Activated naive CD8-positive, alpha-beta T cell treated with anti-CD3 and anti-CD28 coated beads for 36 hours (primary cell): ENCODE data around the gene UBE2D4. TPM values are rescaled to one million over a fixed set of nuclear protein-coding genes. Genes with fewer than 3 reads are reported as not detected.
"Not testable (repeated sequence)": the region's sequence is repeated elsewhere in the genome, so short reads cannot be mapped to it uniquely, and the experiment has no call there.

ENCODE experiments used
- DNase-seq: peaks from one replicate; pipeline ENCODE4 v3.0.0; 2021
- H3K27ac Mint-ChIP-seq: one replicate; pipeline ENCODE4 v1.8.0; 2022; ENCODE audit warnings: mild to moderate bottlenecking, moderate library complexity, mixed read lengths
- H3K27me3 Mint-ChIP-seq: one replicate; pipeline ENCODE4 v1.8.0; 2022; ENCODE audit warnings: mild to moderate bottlenecking, mixed read lengths
- H3K36me3 Mint-ChIP-seq: one replicate; pipeline ENCODE4 v1.8.0; 2021; ENCODE audit warnings: mild to moderate bottlenecking, mixed read lengths
- H3K4me1 Mint-ChIP-seq: one replicate; pipeline ENCODE4 v1.8.0; 2021; ENCODE audit warnings: mixed read lengths
- H3K4me3 Mint-ChIP-seq: one replicate; pipeline ENCODE4 v1.8.0; 2022; ENCODE audit warnings: mild to moderate bottlenecking, moderate library complexity, mixed read lengths
- H3K9me3 Mint-ChIP-seq: one replicate; pipeline ENCODE4 v1.8.0; 2022; ENCODE audit warnings: mixed read lengths
- total RNA-seq, 2 experiments: library from RNA; stranded (reverse); gene quantifications; one replicate each; pipeline ENCODE4 v1.2.3, GENCODE V29; 2021

UBE2D4 gene
- total RNA-seq, 2 experiments from 2014 or later, result 12.1 to 12.7 TPM

DNA sequence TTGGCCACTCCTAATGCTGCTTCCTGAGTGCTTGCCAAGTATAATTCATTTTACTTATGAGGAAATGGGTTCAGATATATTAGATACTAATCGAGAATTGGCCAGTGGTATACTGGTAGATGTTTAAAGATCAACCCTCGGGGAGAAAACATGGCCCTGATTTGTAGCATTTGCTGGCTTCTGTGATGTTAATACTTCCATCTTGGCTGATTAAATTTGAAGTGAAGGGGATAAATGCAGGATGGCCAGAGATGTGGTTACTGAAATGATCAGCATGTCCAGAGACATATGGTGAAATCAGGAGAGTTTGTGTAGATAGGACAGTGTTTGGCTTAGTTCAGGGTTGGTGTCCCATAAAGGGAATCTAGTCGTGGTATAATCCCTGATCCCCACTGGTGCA, 11.2 kb downstream of the UBE2D4 start:
- H3K4me3 Mint-ChIP-seq, result no peak overlapping the region
- no peak for DNase-seq
- H3K27ac Mint-ChIP-seq, result no peak overlapping the region
- H3K4me1 Mint-ChIP-seq, result no peaks in the 10 kb centered on the region
- no peaks in the 10 kb centered on the region for H3K27me3 Mint-ChIP-seq
- H3K36me3 Mint-ChIP-seq, result no peaks in the 10 kb centered on the region
- no peaks in the 10 kb centered on the region for H3K9me3 Mint-ChIP-seq

DNA sequence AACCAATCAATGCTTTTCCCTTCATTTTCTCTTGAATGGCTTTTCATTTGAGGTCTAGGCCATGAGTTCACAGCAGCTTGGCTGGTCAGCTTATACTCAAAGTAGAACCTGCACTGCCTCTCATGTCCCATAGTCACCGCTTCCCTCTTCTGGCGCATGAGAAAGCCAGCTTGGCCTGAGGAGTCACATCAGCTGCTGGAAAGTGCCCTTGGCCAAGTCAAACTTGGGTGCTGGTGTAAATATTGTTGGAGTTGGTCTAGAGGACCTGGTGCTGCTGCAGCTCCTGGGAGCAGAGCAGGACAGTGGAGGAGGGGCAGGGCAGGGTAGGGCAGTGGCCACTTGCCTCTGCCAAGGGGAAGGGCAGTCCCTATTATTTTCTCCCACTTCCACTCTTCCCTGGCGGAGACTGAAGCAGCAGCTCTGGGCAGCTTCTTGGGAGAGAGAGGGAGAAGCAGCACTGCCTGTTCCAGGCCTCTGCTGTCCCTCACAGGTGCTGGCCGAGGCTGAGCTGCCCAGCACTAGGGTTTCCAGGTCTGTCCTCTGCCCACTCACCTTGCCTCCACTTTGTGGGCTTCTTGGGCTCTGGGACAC, 12.8 kb downstream of the UBE2D4 start:
- no peaks in the 10 kb centered on the region for H3K36me3 Mint-ChIP-seq
- no peak overlapping the region for H3K4me3 Mint-ChIP-seq
- DNase-seq, result no peak
- H3K27me3 Mint-ChIP-seq, result no peaks in the 10 kb centered on the region
- H3K4me1 Mint-ChIP-seq, result no peaks in the 10 kb centered on the region
- no peaks in the 10 kb centered on the region for H3K9me3 Mint-ChIP-seq
- no peak overlapping the region for H3K27ac Mint-ChIP-seq

DNA sequence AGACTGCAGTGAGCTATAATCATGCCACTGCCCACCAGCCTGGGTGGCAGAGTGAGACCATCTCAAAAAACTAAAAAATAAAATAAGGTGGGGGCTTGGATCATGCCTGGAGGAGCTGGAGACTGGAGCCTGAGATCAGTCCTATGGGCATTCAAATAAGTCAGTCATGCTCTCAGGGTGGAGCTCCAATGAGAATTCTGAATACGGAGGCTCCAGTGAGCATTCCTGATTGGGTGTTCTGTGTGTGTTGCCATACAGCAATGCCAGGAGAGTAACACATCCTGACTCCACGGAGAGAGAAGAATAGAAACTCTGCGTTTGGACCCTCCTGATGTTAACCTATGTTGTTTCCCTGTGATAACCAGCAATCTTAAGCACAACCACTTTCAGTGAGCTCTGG, 16.0 kb downstream of the UBE2D4 start:
- Mint-ChIP-seq H3K27ac (no peak overlapping the region), H3K4me1 (no peaks in the 10 kb centered on the region), H3K27me3 (no peaks in the 10 kb centered on the region), H3K4me3 (no peak overlapping the region), H3K9me3 (no peaks in the 10 kb centered on the region), H3K36me3 (peaks cover 3% of the 10 kb centered on the region)
- no peak for DNase-seq

DNA sequence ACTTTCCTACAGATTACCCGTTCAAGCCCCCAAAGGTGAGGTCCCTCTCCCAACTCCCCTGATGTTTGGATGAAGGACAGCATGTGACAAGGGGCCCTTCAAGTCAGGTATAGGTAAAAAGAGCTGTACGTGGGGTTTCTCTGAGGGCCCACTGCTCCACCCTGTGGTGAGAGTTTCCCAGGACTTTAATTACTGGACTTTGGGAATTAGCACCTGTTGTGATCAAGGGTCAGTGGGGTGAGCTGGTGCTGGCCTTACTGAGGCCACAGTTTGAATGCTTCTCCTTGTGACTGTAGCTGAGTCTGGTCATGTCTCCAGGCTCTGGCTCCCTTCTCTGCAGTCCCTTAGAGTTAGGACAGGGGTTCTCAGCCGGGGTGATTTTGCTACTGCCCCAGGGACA, 16.8 kb downstream of the UBE2D4 start:
- Mint-ChIP-seq H3K4me1 (no peaks in the 10 kb centered on the region), H3K4me3 (no peak overlapping the region)

DNA sequence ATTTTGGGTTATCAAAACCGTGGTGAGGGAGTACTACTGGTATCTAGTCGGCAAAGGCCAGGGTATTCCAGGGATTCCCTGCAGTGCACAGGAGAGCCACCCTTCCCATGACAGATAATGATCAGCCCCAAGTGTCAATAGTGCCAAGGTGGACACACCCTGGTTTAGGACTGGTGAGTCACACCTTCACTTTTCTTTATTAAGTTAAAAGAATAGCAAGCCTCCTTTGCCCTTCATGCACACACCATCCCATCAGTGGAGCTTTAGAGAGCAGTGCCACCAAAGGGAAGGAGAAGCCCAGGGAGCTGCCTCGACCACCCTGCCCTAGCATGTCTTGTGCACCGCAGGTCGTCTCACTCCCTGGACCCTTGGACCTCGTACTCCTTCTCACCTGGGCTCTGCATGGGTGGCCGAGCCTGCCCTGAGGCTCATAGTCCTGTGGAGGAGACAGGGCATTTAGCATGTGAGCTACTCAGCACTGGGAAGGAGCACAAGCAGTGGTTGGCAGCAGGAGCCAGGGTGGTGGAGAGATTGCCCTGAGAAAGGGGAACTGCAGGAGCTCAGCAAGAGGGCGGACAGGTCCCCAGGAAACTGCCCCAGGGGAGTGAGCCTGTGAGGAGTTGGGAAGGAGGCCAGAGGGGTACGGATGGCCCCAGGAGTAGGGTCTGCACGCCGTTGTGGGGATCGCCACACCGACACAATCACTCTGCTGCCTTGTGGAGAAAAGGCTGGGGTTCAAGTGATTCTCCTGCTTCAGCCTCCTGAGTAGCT, 17.4 kb downstream of the UBE2D4 start:
- no peak overlapping the region for H3K27ac Mint-ChIP-seq
- no peaks in the 10 kb centered on the region for H3K27me3 Mint-ChIP-seq
- H3K4me1 Mint-ChIP-seq, result no peaks in the 10 kb centered on the region
- H3K9me3 Mint-ChIP-seq, result no peaks in the 10 kb centered on the region
- H3K36me3 Mint-ChIP-seq, result peaks cover 13% of the 10 kb centered on the region
- no peak for DNase-seq
- no peak overlapping the region for H3K4me3 Mint-ChIP-seq

More for the DNA sequence above, 16.8 kb downstream of the UBE2D4 start:
- no peak overlapping the region for H3K27ac Mint-ChIP-seq
- peaks cover 11% of the 10 kb centered on the region for H3K36me3 Mint-ChIP-seq
- no peaks in the 10 kb centered on the region for H3K27me3 Mint-ChIP-seq
- no peaks in the 10 kb centered on the region for H3K9me3 Mint-ChIP-seq
- DNase-seq, result no peak

DNA sequence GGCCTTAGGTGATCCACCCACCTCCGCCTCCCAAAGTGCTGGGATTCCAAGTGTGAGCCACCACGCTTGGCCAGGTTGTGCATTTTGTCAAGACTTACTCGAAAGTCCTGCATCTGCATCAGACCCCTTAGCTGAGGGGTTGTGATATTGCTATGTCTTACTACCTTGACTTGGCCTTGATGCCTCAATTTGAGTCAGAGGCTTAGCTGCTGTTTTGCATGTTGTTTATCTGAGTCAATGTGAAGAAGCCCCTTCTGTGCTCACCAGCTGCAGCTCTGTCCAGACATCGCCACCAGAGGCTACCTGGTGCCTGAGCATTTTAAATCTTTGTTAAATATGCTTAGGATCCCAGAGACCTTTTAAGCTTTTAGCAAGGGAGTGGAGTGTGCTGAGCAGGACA, 18.1 kb downstream of the UBE2D4 start:
- no peaks in the 10 kb centered on the region for H3K9me3 Mint-ChIP-seq
- no peak for DNase-seq
- H3K27ac Mint-ChIP-seq, result no peak overlapping the region
- peaks cover 13% of the 10 kb centered on the region for H3K36me3 Mint-ChIP-seq
- no peaks in the 10 kb centered on the region for H3K27me3 Mint-ChIP-seq
- H3K4me3 Mint-ChIP-seq, result no peak overlapping the region
- H3K4me1 Mint-ChIP-seq, result no peaks in the 10 kb centered on the region

DNA sequence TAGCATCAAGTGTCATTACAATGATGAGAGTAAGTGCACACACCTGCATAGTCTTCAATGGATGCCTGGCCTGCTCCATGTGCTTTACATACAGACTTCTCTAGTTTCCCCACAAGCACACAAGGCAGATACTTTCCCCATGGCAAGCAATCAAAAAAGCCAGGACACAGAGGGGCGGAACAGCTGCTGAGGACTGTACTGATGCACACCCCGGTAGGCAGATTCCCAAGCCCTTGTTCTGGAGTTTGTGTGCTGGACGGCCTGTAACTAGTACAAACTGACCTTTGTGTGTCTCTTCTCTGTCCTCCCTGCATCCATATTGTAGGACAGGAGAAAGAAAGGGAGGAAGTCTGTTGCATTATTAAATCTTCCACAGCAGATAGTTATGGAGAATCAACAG, 25.8 kb downstream of the UBE2D4 start:
- DNase-seq, result no peak
- no peaks in the 10 kb centered on the region for H3K27me3 Mint-ChIP-seq
- no peak overlapping the region for H3K27ac Mint-ChIP-seq
- no peaks in the 10 kb centered on the region for H3K9me3 Mint-ChIP-seq
- H3K36me3 Mint-ChIP-seq, result peaks cover 10% of the 10 kb centered on the region
- peaks cover 2% of the 10 kb centered on the region for H3K4me1 Mint-ChIP-seq
- H3K4me3 Mint-ChIP-seq, result no peak overlapping the region

DNA sequence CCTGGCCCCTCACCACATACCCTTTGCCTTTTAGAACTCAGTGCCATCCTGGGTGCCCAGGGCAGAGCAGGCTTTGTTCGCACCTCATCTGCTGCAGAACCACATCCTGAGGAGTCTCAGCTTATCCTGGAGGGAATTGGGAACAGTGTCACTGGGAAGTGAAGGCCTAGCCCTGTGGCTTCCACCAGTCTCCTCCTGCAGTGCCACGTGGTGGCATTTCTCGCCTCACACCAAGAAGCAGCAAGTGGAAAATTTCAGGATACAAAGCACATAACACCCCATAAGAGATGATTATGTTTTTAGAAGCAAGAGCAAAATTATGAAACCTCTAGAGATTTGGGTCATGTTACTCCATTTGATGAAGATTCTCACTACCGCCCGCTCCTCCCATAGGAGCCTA, 26.8 kb downstream of the UBE2D4 start:
- peaks cover 2% of the 10 kb centered on the region for H3K4me1 Mint-ChIP-seq
- H3K27ac Mint-ChIP-seq, result no peak overlapping the region
- H3K9me3 Mint-ChIP-seq, result no peaks in the 10 kb centered on the region
- no peak overlapping the region for H3K4me3 Mint-ChIP-seq
- DNase-seq, result no peak
- no peaks in the 10 kb centered on the region for H3K27me3 Mint-ChIP-seq
- peaks cover 1% of the 10 kb centered on the region for H3K36me3 Mint-ChIP-seq

DNA sequence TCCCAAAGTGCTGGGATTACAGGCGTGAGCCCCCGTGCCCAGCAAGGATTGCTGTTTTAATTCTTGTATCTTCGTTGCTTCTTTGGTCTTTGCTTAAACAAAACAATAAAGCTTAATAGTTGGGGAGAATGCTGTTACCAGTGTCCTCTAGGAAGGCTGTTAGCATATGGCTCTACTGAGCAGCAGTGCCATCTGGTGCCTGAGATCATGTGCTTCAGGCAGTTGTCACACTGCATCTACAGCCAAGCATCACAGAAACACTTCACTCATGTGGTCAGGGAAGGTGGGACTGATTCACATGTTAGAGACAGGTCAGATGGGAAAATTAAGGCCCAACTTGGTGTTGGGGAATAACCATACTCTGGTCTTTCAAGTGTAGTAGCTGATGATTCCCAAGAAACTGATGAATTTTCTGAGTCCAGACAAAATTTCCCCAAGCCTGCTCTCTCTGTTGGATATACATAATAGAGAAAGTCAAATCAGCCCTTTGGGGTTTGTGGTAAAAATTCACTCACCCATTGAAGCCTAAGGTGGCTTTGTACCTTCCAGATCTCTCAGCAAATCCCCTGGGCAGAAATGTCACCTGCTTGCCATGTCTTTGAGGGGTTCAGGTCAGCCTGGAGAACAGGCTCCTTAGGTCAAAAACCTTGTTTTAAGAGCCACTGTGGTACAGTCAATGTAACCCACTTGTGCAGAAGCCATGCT, 28.4 kb downstream of the UBE2D4 start:
- H3K36me3 Mint-ChIP-seq, result no peaks in the 10 kb centered on the region
- DNase-seq, result peak; percentile 10
- no peaks in the 10 kb centered on the region for H3K27me3 Mint-ChIP-seq
- H3K4me3 Mint-ChIP-seq, result no peak overlapping the region
- H3K9me3 Mint-ChIP-seq, result no peaks in the 10 kb centered on the region
- no peak overlapping the region for H3K27ac Mint-ChIP-seq
- H3K4me1 Mint-ChIP-seq, result peaks cover 2% of the 10 kb centered on the region

DNA sequence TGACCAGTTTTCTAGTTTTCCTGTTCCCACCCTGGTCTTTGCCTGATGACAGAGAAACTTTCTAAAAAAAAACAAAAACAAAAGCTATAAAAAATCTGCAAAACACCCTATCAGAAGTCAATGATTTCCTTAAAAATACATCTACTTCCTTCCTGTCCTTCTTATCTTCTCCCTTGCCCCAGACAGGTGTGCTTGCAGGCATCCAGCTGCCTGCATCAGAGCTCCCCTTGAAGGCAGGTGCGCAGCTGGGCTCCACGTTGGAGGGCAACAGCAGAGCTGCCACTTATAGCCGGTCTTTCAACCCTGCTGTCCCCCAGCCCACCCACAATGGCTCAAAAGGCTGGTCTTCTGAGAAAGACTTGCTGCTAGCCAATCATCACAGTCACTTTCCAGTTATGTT, 29.8 kb downstream of the UBE2D4 start:
- no peak overlapping the region for H3K4me3 Mint-ChIP-seq
- DNase-seq, result no peak
- peaks cover 2% of the 10 kb centered on the region for H3K4me1 Mint-ChIP-seq
- H3K27ac Mint-ChIP-seq, result no peak overlapping the region
- H3K27me3 Mint-ChIP-seq, result no peaks in the 10 kb centered on the region
- H3K36me3 Mint-ChIP-seq, result no peaks in the 10 kb centered on the region
- H3K9me3 Mint-ChIP-seq, result no peaks in the 10 kb centered on the region

DNA sequence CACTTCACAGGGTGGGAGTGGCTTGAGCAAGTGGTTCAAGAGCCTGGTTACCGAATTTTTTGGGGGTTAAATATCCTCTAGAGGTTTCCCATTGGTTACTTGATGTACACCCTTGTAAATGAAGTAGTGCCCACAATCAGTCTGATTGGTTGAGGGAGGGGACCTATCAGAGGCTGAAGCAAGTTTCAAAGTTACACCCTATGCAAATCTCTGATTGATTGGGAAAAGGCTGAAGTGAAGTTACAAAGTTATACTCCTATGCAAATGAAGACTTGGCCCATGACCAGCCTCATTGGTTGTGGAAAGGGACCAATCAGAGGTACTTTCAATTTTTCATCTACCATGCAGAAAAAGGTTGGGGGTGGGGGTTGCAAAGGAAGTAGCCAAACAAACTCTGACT, 34.7 kb downstream of the UBE2D4 start:
- Mint-ChIP-seq H3K9me3 (no peaks in the 10 kb centered on the region), H3K27me3 (no peaks in the 10 kb centered on the region), H3K4me3 (no peak overlapping the region), H3K27ac (no peak overlapping the region), H3K36me3 (no peaks in the 10 kb centered on the region), H3K4me1 (no peaks in the 10 kb centered on the region)
- DNase-seq, result no peak

DNA sequence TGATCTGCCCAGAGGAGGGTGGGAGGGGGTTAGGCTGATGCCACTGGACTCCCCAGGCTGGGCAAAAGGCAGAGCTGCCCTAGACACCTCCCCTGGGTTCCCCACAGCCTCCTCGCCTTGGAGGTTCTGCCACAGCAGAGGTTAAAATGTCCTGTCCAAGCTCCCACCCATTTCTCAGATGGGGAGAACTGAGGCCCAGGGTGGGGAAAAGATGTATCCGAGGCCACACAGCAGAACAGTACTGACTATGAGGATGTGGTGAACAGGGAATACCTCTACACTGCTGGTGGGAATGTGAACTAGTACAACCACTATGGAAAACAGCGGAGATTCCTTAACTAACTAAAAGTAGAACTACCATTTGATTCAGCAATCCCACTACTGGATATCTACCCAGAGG, 40.2 kb downstream of the UBE2D4 start:
- H3K4me3 Mint-ChIP-seq, H3K27ac Mint-ChIP-seq, H3K36me3 Mint-ChIP-seq, DNase-seq, H3K9me3 Mint-ChIP-seq, H3K4me1 Mint-ChIP-seq, H3K27me3 Mint-ChIP-seq: not testable (repeated sequence)

DNA sequence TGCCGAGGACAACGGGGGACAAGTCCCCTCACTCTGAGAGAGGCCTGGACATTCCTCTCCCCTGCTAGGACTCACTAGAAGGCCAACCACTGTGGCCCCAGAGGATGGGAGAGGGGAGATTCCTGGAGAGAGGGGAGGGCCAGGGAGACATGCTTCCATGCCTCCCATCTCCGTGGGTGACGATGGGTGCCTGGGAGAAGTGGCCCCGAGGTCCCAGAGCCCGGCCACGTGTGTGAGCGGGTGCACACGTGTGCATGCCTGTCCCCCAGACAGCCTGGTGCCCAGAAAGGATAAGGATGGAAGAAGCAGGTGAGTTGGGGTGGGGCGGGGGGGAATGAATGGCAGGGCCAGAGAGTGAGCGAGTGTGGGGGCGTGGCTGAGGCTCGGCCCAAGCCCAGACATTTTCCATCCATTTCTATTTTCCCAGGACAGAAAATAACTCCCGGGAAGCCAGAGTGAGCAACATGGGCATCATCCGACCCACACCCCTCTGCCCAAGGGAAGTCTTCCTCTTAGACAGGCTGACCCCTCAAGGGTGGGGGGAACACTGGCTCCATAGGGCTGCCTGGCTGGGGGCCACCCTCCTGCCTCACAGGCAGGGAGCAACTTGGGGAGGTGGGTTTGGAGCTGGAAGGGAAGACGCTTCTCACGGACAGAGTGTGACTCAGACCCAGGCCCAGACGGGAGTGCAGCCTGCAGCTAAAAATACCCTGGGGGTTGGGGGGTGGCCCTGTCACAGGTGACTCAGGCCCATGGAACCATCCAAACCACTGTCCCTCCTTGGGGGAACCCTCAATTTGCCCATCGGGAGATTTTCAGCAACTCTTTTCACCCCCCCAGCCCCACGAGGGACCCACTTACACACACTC, 42.2 kb downstream of the UBE2D4 start:
- H3K9me3 Mint-ChIP-seq, H3K36me3 Mint-ChIP-seq, H3K27me3 Mint-ChIP-seq, DNase-seq, H3K4me3 Mint-ChIP-seq, H3K4me1 Mint-ChIP-seq, H3K27ac Mint-ChIP-seq: not testable (repeated sequence)

DNA sequence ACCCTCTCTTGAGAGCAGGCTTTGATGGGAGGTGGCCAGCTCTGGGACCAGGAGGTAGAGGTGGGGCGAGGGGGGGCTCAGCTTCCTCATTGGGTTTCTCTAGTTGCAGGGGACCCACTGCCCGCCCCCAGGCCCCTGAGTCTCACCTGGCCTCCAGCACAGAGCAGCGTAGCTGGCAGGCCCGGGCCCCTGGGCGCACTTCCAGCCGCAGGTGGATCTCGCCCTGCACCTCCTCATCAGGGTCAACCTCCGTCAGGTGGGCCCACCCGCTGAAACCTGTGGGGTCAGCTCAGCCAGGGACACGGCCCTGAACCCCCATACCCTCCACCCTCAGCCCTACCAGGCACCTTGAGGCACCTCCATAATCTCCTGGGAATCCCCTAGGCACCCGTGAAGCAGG, 43.4 kb downstream of the UBE2D4 start:
- DNase-seq, H3K27ac Mint-ChIP-seq, H3K4me1 Mint-ChIP-seq, H3K27me3 Mint-ChIP-seq, H3K4me3 Mint-ChIP-seq, H3K36me3 Mint-ChIP-seq, H3K9me3 Mint-ChIP-seq: not testable (repeated sequence)

DNA sequence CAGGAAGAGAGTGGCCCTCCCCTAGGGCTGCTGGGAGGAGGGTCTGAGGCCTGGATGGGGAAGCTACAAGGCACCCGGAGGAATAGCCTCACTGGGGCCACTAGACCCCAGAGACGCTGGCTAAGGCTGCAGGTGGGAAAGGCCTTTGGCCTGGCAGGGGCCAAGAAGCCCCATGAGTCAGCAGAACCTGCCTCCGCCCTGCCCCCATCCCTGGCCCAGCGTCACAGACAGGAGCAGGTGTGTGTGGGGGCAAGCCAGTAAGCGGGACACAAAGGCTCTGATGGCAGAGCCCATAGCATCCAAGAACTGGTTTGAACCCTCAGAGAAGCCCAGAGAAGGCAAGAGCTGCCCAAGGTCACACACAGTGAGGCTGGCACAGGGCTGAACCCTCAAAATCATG, 44.5 kb downstream of the UBE2D4 start:
- H3K36me3 Mint-ChIP-seq, DNase-seq, H3K4me3 Mint-ChIP-seq, H3K9me3 Mint-ChIP-seq, H3K4me1 Mint-ChIP-seq, H3K27me3 Mint-ChIP-seq, H3K27ac Mint-ChIP-seq: not testable (repeated sequence)
